Measurements from ENCODE around the gene SNAI1. TPM values are rescaled to one million over a fixed set of nuclear protein-coding genes. Genes with fewer than 3 reads are reported as not detected.

The SNAI1 gene
- total and polyA plus RNA-seq, 5 donors from 2014 or later = 0.34 to 1.4 TPM; not detected in 3

DNA sequence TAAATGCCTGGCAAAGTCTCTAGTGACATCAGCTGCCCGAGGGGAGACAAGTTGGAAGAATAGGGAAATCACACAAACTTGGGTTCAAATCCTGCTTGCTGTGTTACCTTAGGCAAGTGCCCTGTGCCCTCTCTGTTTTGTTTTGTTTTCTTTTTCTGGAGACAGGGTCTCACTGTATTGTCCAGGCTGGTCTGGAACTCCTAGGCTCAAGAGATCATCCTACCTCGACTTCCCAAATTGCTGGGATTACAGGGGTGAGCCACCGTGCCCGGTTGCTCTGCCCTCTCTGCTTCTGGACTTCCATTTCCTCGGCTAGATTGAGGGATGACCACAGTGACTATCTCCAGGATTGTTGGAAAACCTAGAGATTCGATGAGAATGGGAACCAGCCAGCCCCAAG is 55.4 kb downstream of the SNAI1 start:
- H3K4me1 Mint-ChIP-seq = peaks cover 0 to 3% (median 0%) of the 10 kb centered on the region in 4 donors
- H3K9me3 ChIP-seq (ENCODE audit: control insufficient read depth in 2 of 2, low read length in 2 of 2) = no peaks in the 10 kb centered on the region
- no peak overlapping the region for H3K27ac ChIP-seq (ENCODE audit: insufficient read depth, low read length, poor library complexity, severe bottlenecking)
- no peaks in the 10 kb centered on the region for H3K27me3 Mint-ChIP-seq
- DNase-seq = no peak
- H3K27me3 ChIP-seq (ENCODE audit: control insufficient read depth, insufficient read depth, low read length) = no peaks in the 10 kb centered on the region
- H3K36me3 ChIP-seq (ENCODE audit: control insufficient read depth, insufficient read depth, low read length) = no peaks in the 10 kb centered on the region
- H3K9me3 Mint-ChIP-seq = no peaks in the 10 kb centered on the region
- no peaks in the 10 kb centered on the region for H3K36me3 Mint-ChIP-seq
- peak overlapping the region in 1 of 3 donors; percentile 49 for H3K27ac Mint-ChIP-seq
- H3K4me3 ChIP-seq (ENCODE audit: low read depth, low read length) = no peak overlapping the region
- no peaks in the 10 kb centered on the region for H3K4me1 ChIP-seq (ENCODE audit: control insufficient read depth, insufficient read depth, low read length, poor library complexity, severe bottlenecking)
- no peak for ATAC-seq (ENCODE audit: low read depth in 2 of 2)
- H3K4me3 Mint-ChIP-seq = no peak overlapping the region

Other genes with a start within 250 kb of the SNAI1 start
- gene SLC9A8, start 170.2 kb upstream of the SNAI1 start, total RNA-seq = 47.4 TPM
- gene SLC9A8, start 170.2 kb upstream of the SNAI1 start, polyA plus RNA-seq = 1 to 10 TPM; 4.9 to 8.7 (median 7.0) TPM
- gene SPATA2, start 67.5 kb upstream of the SNAI1 start, total RNA-seq = 19.1 TPM
- 1 to 10 TPM; 2.1 to 3.4 (median 2.9) TPM for gene SPATA2, start 67.5 kb upstream of the SNAI1 start, polyA plus RNA-seq
- 132 TPM for gene RNF114, start 46.6 kb upstream of the SNAI1 start, total RNA-seq
- gene RNF114, start 46.6 kb upstream of the SNAI1 start, polyA plus RNA-seq = 100 to 1,000 TPM; 134 to 147 (median 146) TPM
- 124 TPM for gene UBE2V1, start 130.2 kb downstream of the SNAI1 start, total RNA-seq
- 100 to 1,000 TPM; 115 to 130 (median 127) TPM for gene UBE2V1, start 130.2 kb downstream of the SNAI1 start, polyA plus RNA-seq
- 26.4 TPM for gene PEDS1, start 170.7 kb downstream of the SNAI1 start, total RNA-seq
- gene PEDS1, start 170.7 kb downstream of the SNAI1 start, polyA plus RNA-seq = 10 to 100 TPM; 16.8 to 18.3 (median 17.8) TPM
- gene CEBPB, start 207.8 kb downstream of the SNAI1 start, total RNA-seq = 17.3 TPM
- 10 to 100 TPM; 12.3 to 12.9 (median 12.6) TPM for gene CEBPB, start 207.8 kb downstream of the SNAI1 start, polyA plus RNA-seq